K562 (cell line): ENCODE data around the gene FGD6. TPM values are rescaled to one million over a fixed set of nuclear protein-coding genes. Genes with fewer than 3 reads are reported as not detected.

Source experiments
- BACH1 ChIP-seq: fragments of 200-800 bp; sonication (Bioruptor generic); IDR thresholded peaks from 2 replicates; pipeline ENCODE4 v1.6.1; 2016; ENCODE audit warnings: missing genetic modification characterization, missing compliant biosample characterization
- CEBPG ChIP-seq, 3 experiments: fragments of 200-800 bp in 1 of 3; sonication (Bioruptor generic) in 1 of 3; sonication (generic) in 1 of 3; formaldehyde crosslinking in 1 of 3; IDR thresholded peaks in 2 of 3; conservative IDR thresholded peaks in 1 of 3; 2 replicates each; pipeline versions ENCODE4 v1.6.1 to v1.8.0; 2016 to 2022; ENCODE audit warnings: missing compliant biosample characterization in 2 of 3, missing genetic modification characterization in 2 of 3, mild to moderate bottlenecking in 1 of 3, missing genetic modification reagents in 1 of 3
- CXXC5 ChIP-seq: fragments of 250-450 bp; sonication (Bioruptor Pico); IDR thresholded peaks from 2 replicates; pipeline ENCODE4 v1.8.0; 2022; ENCODE audit warnings: inconsistent platforms, mild to moderate bottlenecking, moderate library complexity
- FOXA3 ChIP-seq, 2 experiments: fragments of 450-650 bp in 1 of 2; sonication (generic) in 1 of 2; formaldehyde crosslinking; IDR thresholded peaks in 1 of 2; conservative IDR thresholded peaks in 1 of 2; 2 replicates each; pipeline versions ENCODE4 v1.4.0 to v1.8.0; 2020 to 2022; ENCODE audit warnings: mild to moderate bottlenecking in 2 of 2, missing genetic modification reagents in 1 of 2
- NR4A1 ChIP-seq, 2 experiments: fragments of 250-450 bp in 1 of 2; fragments of 450-650 bp in 1 of 2; sonication (Bioruptor Pico) in 1 of 2; IDR thresholded peaks; 2 replicates each; pipeline versions ENCODE4 v1.4.0 to v1.6.1; 2016 to 2020; ENCODE audit warnings: mild to moderate bottlenecking in 2 of 2, missing compliant biosample characterization in 1 of 2, missing genetic modification characterization in 1 of 2, moderate library complexity in 1 of 2
- TARDBP ChIP-seq: fragments of 450-650 bp; IDR thresholded peaks from 2 replicates; pipeline ENCODE4 v1.6.1; 2016
- TOE1 ChIP-seq, 2 experiments: fragments of 450-650 bp in 1 of 2; sonication (generic) in 1 of 2; formaldehyde crosslinking in 1 of 2; IDR thresholded peaks; 2 replicates each; pipeline versions ENCODE4 v1.7.1 to v1.8.0; 2016 to 2022; ENCODE audit warnings: borderline replicate concordance in 2 of 2, mild to moderate bottlenecking in 2 of 2, antibody characterized with exemption in 1 of 2, inconsistent platforms in 1 of 2, low read depth in 1 of 2, missing genetic modification reagents in 1 of 2, moderate library complexity in 1 of 2
- UBTF ChIP-seq, 2 experiments: IDR thresholded peaks; 2 replicates each; pipeline ENCODE4 v1.6.1; 2012; ENCODE audit warnings: improper control_type of control experiment in 2 of 2, low read depth in 2 of 2, low read length in 2 of 2, borderline replicate concordance in 1 of 2
- ZBTB7A ChIP-seq: IDR thresholded peaks from 2 replicates; pipeline ENCODE4 v1.6.1; 2011; ENCODE audit warnings: low read depth, mild to moderate bottlenecking, low read length, moderate library complexity, borderline replicate concordance; ENCODE audit not compliant: control insufficient read depth
- ZBTB8A ChIP-seq: fragments of 450-650 bp; IDR thresholded peaks from 2 replicates; pipeline ENCODE4 v1.6.1; 2018; ENCODE audit warnings: mild to moderate bottlenecking, moderate library complexity; ENCODE audit not compliant: partially characterized antibody
- ZFPM2 ChIP-seq: fragments of 250-450 bp; sonication (Bioruptor Pico); IDR thresholded peaks from 2 replicates; pipeline ENCODE4 v1.5.1; 2022; ENCODE audit warnings: mild to moderate bottlenecking
- ZNF143 ChIP-seq: sonication (generic); formaldehyde crosslinking; IDR thresholded peaks from 2 replicates; pipeline ENCODE4 v1.9.0; 2022; ENCODE audit warnings: mild to moderate bottlenecking, missing genetic modification reagents
- ZNF324 ChIP-seq: fragments of 250-450 bp; sonication (Bioruptor Pico); IDR thresholded peaks from 2 replicates; pipeline ENCODE4 v1.4.0; 2020; ENCODE audit warnings: mild to moderate bottlenecking
- ZNF384 ChIP-seq: IDR thresholded peaks from 2 replicates; pipeline ENCODE4 v1.6.1; 2012; ENCODE audit warnings: low read depth, low read length, improper control_type of control experiment
- polyA plus RNA-seq, 8 experiments: library from polyadenylated mRNA; depleted of rRNA in 4 of 8; stranded (reverse) in 5 of 8; unstranded in 3 of 8; fragments of >200 nt; fragmentation: Nextera tagmentation in 2 of 8; fragmentation: Illumina TruSeq in 1 of 8; extraction: Ambion mirVana in 2 of 8; extraction: Trizol in 1 of 8; gene quantifications; 2 replicates each; pipeline versions ENCODE4 v1.2.1 to v1.2.3, GENCODE V29; 2011 to 2014; ENCODE audit warnings: inconsistent platforms in 1 of 8, missing spikeins in 1 of 8
- total RNA-seq, 7 experiments: library from RNA; depleted of rRNA in 6 of 7; stranded (reverse); fragments of >200 nt in 6 of 7; fragmentation: Illumina TruSeq in 2 of 7; extraction: Trizol in 2 of 7; gene quantifications; 2 replicates each; pipeline versions ENCODE4 v1.2.1 to v1.2.3, GENCODE V29; 2011 to 2021; ENCODE audit warnings: low replicate concordance in 1 of 7

FGD6 gene
- total and polyA plus RNA-seq, 9 of the 15 experiments (the other 6 are each of a cell fraction or from before 2014, with no cell fraction given): 1.5 to 11.1 (median 5.8) TPM

- peak; percentile 97 for TF ChIP-seq ZNF143
- peak; percentile 87 for TF ChIP-seq ZBTB7A
- TF ChIP-seq CXXC5: peak; percentile 91
- peak; percentile 39; the same call in 1 of the 2 replicates for TF ChIP-seq ZNF384
- no peak for TF ChIP-seq CEBPG (CRISPR knock-in tag; IDR thresholded peaks at IDR 0.05)
- TF ChIP-seq CEBPG (tag; conservative IDR thresholded peaks at IDR 0.05 in 1 of 2, IDR thresholded peaks at IDR 0.05 in 1 of 2): no peak
- peak; percentile 57; the same call in 1 of the 2 replicates for TF ChIP-seq BACH1 (tag)
- TF ChIP-seq TARDBP: peak; percentile 9; the same call in 1 of the 2 replicates
- no peak for TF ChIP-seq TOE1 (IDR thresholded peaks at IDR 0.05; ENCODE audit: borderline replicate concordance)
- no peak for TF ChIP-seq TOE1 (CRISPR knock-in tag; IDR thresholded peaks at IDR 0.05; ENCODE audit: borderline replicate concordance, low read depth)
- TF ChIP-seq ZBTB8A: no peak
- TF ChIP-seq FOXA3 (CRISPR knock-in tag; conservative IDR thresholded peaks at IDR 0.05 in 1 of 2, IDR thresholded peaks at IDR 0.05 in 1 of 2): no peak
- TF ChIP-seq NR4A1 (CRISPR knock-in tag; IDR thresholded peaks at IDR 0.05): no peak
- TF ChIP-seq NR4A1 (tag; IDR thresholded peaks at IDR 0.05): 0 out of 2 replicates have a peak, but pooled peaks have one; percentile 12
- no peak for TF ChIP-seq ZFPM2 (CRISPR knock-in tag)
- TF ChIP-seq ZNF324 (CRISPR knock-in tag): no peak
- TF ChIP-seq UBTF (IDR thresholded peaks at IDR 0.05; ENCODE audit: borderline replicate concordance in 1 of 2, low read depth in 2 of 2, low read length in 2 of 2): peak; percentile 81 to 94; a peak in 2 of 4 replicates
Observed at GRCh38 chr12:95217377-95218149, at the start of gene FGD6, which contains the start of gene VEZT (continued).
